DND-41 (cell line): ENCODE results near the gene PLEKHD1.

Source experiments
- ATAC-seq: fragments of 200-7000 bp; cut with Tn5 transposase; 3 replicates; pipeline ENCODE4 v1.9.1; 2021; ENCODE audit warnings: low read depth; ENCODE audit not compliant: insufficient read depth
- DNase-seq: peaks from one replicate; pipeline ENCODE4 v3.0.0-alpha.2; 2020
- H2AFZ ChIP-seq: 2 replicates; pipeline ENCODE4 v1.6.0; 2012; ENCODE audit warnings: low read depth, low read length
- H3K27ac ChIP-seq: 2 replicates; pipeline ENCODE4 v1.5.1; 2012; ENCODE audit warnings: low read length, inconsistent platforms
- H3K27me3 ChIP-seq: fragments of 200-600 bp; sonication (generic); 2 replicates; pipeline ENCODE4 v1.6.0; 2012; ENCODE audit warnings: low read length, mild to moderate bottlenecking, inconsistent platforms; ENCODE audit not compliant: insufficient read depth, poor library complexity
- H3K36me3 ChIP-seq: 2 replicates; pipeline ENCODE4 v1.5.1; 2012; ENCODE audit warnings: low read length, inconsistent platforms; ENCODE audit not compliant: insufficient read depth
- H3K4me1 ChIP-seq: 2 replicates; pipeline ENCODE4 v1.5.1; 2012; ENCODE audit warnings: mild to moderate bottlenecking, low read length; ENCODE audit not compliant: insufficient read depth
- H3K4me2 ChIP-seq: 2 replicates; pipeline ENCODE4 v1.6.0; 2012; ENCODE audit warnings: mild to moderate bottlenecking, moderate library complexity, low read length, inconsistent platforms; ENCODE audit not compliant: insufficient read depth
- H3K4me3 ChIP-seq, 2 experiments: fragments of 200-600 bp in 1 of 2; shearing (Covaris generic) in 1 of 2; 2 replicates each; pipeline ENCODE4 v1.5.1; 2012 to 2016; ENCODE audit warnings: inconsistent platforms in 2 of 2, low read length in 2 of 2, mild to moderate bottlenecking in 2 of 2, low read depth in 1 of 2, moderate library complexity in 1 of 2
- H3K79me2 ChIP-seq: 2 replicates; pipeline ENCODE4 v1.6.0; 2012; ENCODE audit warnings: low read length, inconsistent platforms; ENCODE audit not compliant: insufficient read depth
- H3K9ac ChIP-seq: 2 replicates; pipeline ENCODE4 v1.6.0; 2012; ENCODE audit warnings: low read depth, mild to moderate bottlenecking, inconsistent platforms, low read length, moderate library complexity
- H3K9me3 ChIP-seq: 2 replicates; pipeline ENCODE4 v1.5.1; 2012; ENCODE audit warnings: low read length, moderate library complexity, mild to moderate bottlenecking, inconsistent platforms; ENCODE audit not compliant: insufficient read depth, severe bottlenecking
- H4K20me1 ChIP-seq: 2 replicates; pipeline ENCODE4 v1.6.0; 2012; ENCODE audit warnings: low read length; ENCODE audit not compliant: insufficient read depth
- CTCF ChIP-seq: IDR thresholded peaks from 2 replicates; pipeline ENCODE4 v1.5.1; 2012; ENCODE audit warnings: borderline replicate concordance, low read length, moderate library complexity, mild to moderate bottlenecking; ENCODE audit not compliant: poor library complexity, severe bottlenecking; ENCODE audit errors: extremely low read depth
- EZH2 ChIP-seq: IDR thresholded peaks from 3 replicates; pipeline ENCODE4 v1.6.1; 2012; ENCODE audit warnings: borderline replicate concordance, low read depth, mild to moderate bottlenecking, moderate library complexity, low read length, inconsistent platforms; ENCODE audit not compliant: severe bottlenecking

The PLEKHD1 gene

GRCh38 chr14:69531135-69531534 is 46.6 kb downstream of the PLEKHD1 start:
- no peak for ATAC-seq

GRCh38 chr14:69532561-69533340 is 48.2 kb downstream of the PLEKHD1 start:
- no peaks in the 10 kb centered on the region for H3K4me1 ChIP-seq
- H3K4me3 ChIP-seq: no peak overlapping the region
- no peaks in the 10 kb centered on the region for H3K79me2 ChIP-seq
- H2AFZ ChIP-seq: no peak overlapping the region
- H4K20me1 ChIP-seq: no peaks in the 10 kb centered on the region
- no peaks in the 10 kb centered on the region for H3K9me3 ChIP-seq
- no peak overlapping the region for H3K27ac ChIP-seq
- ATAC-seq (no peak), DNase-seq (no peak)
- H3K36me3 ChIP-seq: no peaks in the 10 kb centered on the region
- H3K9ac ChIP-seq: no peak overlapping the region
- peaks cover 10% of the 10 kb centered on the region for H3K27me3 ChIP-seq
- no peak overlapping the region for H3K4me2 ChIP-seq
- TF ChIP-seq CTCF (no peak), EZH2 (no peak)

More at GRCh38 chr14:69531135-69531534, 46.6 kb downstream of the PLEKHD1 start:
- H3K4me3 ChIP-seq: no peak overlapping the region
- no peak for DNase-seq
- H3K4me1 ChIP-seq: no peaks in the 10 kb centered on the region
- H2AFZ ChIP-seq: no peak overlapping the region
- no peaks in the 10 kb centered on the region for H3K9me3 ChIP-seq
- TF ChIP-seq CTCF (no peak), EZH2 (no peak)
- no peak overlapping the region for H3K4me2 ChIP-seq
- H3K79me2 ChIP-seq: no peaks in the 10 kb centered on the region
- no peak overlapping the region for H3K27ac ChIP-seq
- H3K9ac ChIP-seq: no peak overlapping the region
- peaks cover 6% of the 10 kb centered on the region for H3K27me3 ChIP-seq
- no peaks in the 10 kb centered on the region for H3K36me3 ChIP-seq
- H4K20me1 ChIP-seq: no peaks in the 10 kb centered on the region

GRCh38 chr14:69535230-69535848 is 50.8 kb downstream of the PLEKHD1 start:
- no peak for DNase-seq
- no peak overlapping the region for H3K4me3 ChIP-seq
- TF ChIP-seq EZH2 (no peak), CTCF (peak; percentile 46)
- H3K4me1 ChIP-seq: no peaks in the 10 kb centered on the region
- ATAC-seq: no peak
- no peaks in the 10 kb centered on the region for H3K79me2 ChIP-seq
- peaks cover 9% of the 10 kb centered on the region for H3K27me3 ChIP-seq
- no peaks in the 10 kb centered on the region for H3K9me3 ChIP-seq
- no peak overlapping the region for H3K9ac ChIP-seq
- H3K27ac ChIP-seq: no peak overlapping the region
- H2AFZ ChIP-seq: no peak overlapping the region
- no peaks in the 10 kb centered on the region for H3K36me3 ChIP-seq
- H3K4me2 ChIP-seq: no peak overlapping the region
- no peaks in the 10 kb centered on the region for H4K20me1 ChIP-seq
